T-helper 2 cell (primary cell): ENCODE measurements around the gene BRSK1.

Experiments
- DNase-seq, 5 experiments: peaks; one replicate each; pipeline versions ENCODE4 v3.0.0 to v3.0.0-alpha.2; 2012 to 2022
- total RNA-seq, 2 donors: gene quantifications; one replicate each; lab custom pipeline; 2026; lab: John Stamatoyannopoulos, UW

Gene BRSK1
- 3.7 to 5.3 reads per million in 2 donors for total RNA-seq

DNA sequence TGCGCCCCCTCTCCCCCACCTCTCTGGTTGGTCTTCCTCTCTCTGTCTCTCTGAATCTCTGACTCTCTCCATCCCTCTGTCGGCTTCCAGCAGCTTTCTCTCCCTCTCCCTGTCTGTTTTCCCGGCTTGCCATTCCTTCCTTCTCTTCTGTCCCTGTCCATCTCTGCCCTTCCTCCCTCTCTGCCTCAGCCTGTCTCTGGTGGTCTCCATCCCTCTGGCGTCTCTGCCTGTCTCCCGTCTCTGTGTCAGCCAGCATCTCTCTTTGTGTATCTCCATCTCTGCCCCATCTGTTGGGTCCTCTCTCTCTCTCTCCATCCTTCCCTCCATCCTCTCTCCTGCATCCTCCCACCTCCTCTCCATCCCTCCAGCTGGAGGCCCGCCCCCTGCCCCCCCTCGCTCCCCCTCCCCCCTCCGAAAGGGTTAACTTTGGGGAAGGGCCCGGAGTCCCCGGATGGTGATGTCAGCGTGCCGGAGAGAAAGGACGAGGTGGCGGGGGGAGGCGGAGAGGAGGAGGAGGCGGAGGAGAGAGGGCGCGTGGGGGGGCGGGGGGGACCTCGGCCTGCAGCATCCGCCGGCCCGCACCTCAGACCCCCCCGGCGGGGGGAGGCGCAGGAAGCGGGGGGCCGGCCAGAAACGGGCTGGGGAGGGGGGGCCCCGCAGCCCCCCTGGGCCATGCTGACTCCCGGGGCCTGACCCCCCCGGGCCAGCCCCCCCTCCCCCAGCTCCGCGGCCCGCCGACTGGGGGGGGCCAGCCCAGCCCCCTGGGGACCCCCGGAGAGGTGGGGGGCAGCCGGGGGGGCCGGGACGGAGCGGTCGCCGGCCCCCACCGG is at the start of gene BRSK1:
Gene BRSK1 (plus strand): TSS at position 450 of the 830 bp plus-strand sequence. CDS start 446 bp downstream, outside the sequence.
- peak in 2 of 5 experiments; percentile 28 to 78 for DNase-seq

DNA sequence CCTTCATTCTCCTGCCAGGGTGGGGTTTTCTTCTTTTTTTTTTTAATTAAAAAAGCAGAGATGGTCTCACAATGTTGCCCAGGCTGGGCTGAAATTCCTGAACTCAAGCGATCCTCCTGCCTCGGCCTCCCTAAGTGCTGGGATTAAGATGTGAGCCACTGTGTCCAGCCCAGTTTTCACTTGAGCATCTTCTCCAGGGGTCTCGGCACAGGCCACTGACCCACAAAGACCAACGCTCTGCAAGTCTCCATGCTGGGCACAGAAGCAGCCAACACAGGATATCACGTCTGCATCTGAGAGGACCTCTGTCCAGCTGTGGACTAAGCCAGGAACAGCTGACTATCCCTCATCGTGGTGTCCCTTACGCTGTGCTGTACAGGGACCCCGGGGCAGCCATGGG is 45.8 kb upstream of the BRSK1 start:
- DNase-seq, result no peak

DNA sequence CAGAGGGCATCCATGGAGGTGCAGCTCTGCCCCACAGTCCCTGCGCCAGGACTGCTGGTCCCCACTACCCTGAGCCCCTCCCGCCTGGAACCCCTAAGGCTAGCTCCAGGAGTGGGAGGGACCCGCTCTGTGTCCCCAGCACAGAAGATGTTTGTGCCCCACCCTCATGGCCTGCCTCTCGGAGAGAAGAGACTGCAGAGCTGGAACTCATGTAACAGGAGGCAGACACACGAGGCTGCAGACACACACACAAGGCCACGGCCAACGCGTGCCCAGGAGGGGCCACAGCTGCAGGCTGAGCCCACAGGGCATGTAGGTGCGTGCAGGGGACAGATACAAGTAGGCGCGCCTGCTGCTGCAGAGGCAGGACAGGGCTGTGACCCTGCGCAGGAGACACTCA is 44.8 kb upstream of the BRSK1 start:
- DNase-seq, result no peak

DNA sequence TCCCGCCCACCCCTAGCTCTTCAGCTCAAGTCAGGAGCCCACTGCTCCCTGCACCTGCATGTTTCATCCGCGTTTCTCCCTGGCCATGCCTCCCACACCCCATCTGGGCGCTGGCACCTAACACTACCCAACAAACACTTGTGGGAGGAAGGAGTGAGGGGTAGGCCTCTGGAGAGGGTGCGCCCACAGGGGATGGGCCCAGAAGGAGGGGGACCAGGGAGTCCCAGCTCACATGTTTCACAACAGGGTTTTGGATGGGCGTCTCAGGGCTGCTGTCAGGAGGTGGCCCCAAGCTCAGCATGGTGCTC is 43.1 kb upstream of the BRSK1 start:
- no peak for DNase-seq

DNA sequence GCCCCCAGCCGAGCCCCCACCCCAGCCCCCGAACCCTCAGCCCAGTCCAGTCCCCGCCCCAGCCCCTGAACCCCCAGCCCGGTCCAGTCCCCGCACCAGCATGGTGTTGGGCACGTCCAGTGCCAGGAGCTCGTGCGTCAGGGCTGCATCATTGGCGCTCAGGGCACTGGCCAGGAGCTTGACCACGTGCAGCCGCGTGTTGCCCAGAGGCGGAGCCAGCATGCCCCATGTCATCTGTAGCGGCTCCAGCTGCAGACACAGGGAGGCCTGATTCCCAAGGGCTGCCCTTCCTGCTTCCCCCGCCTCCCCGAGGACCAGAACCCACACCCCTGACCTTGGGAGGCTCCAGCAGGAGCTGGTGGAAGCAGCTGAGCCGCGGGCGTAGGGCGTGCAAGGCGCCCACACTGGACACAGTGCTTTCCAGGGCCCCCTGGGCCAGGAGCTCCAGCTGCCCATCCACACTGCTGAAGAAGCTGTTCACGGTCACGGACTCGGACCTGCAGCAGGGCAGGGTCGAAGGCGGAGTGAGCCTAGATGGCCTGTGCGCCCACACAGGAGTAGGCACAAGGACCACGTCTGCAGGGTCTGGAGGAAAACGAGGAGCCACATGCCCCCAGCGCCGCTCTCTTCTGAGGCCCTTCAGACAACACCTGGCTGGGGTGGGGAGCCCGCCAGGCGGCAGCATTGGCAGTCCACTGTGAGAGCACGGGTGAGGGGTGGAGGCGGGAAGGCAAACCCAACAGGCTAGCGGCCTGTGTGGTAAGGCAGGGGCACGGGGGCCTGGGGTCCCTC is 42.5 kb upstream of the BRSK1 start:
- DNase-seq, result no peak

DNA sequence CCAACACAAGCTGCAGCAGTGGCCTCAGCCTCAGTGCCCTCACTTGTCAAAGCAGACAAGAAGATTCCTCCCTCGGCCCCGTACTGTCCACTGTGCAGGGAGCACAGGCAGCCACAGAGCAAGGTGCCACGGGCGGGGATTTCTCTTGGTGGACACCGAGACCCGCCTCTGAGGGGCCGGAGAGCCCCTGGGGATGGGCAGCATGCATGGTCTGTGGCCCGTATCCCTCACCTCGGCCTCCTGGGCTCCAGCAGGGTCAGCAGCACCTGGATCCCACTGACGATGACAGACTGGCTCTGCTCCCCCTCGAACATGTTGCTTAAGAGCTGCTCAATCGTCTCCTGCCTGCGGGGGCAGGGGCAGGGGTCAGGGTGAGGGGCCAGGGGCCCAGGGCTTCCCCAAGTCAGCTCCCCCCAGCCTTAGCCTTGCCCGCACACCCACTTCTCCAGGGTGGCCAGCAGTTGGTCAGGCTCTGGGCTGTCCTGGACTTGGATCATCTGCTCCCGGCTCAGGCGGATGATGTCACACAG is 41.8 kb upstream of the BRSK1 start:
- DNase-seq, result no peak

DNA sequence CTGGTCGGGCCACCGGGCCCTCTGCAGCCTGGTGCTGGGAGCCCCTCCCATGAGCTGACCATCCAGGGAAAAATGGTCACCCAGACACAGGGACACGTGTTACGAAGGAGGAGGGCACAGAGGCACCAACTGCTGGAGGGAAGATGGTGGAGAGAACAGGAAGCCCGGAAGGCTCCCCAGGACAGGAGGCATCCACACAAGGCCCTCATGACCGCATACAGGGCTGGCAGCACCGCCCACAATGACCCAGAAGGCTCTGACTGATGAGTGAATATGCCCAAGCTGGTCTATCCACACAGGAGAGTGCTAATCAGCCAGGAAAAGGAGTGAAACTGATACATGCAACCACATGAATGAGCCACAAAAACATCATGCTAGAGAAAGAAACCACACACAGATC is 41.3 kb upstream of the BRSK1 start:
- DNase-seq, result no peak

DNA sequence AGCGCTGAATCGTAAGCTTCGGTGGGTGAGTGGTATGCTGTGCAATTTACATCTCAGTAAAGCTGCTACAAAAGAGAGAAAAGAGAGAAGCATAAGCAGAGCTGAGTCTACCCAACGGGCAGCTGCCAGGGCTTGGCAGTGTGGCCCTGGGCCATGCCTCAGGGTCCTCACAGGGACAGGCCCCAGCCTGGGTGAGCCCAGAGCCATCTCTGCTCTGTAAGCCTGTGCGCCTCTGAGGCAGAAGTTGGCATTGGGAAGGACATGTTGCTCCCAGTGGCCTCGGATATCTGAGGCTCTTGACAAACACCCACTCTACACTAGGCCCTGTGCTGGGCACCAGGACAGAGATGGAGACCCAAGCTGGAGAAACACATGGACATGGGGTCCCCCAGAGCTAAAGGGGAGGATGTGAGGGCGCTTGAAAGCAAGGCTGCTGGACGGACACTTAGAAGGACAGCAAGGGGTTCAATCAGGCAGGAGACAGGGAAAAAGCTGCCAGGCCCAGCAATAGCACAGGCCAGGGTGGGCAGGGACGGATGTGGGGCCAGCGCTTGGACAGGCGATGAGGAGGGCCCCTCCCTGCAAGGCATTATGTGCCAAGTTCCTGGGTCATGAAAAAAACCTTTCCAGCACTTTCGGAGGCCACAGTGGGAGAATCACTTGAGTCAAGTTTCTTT is 39.7 kb upstream of the BRSK1 start:
- no peak for DNase-seq

DNA sequence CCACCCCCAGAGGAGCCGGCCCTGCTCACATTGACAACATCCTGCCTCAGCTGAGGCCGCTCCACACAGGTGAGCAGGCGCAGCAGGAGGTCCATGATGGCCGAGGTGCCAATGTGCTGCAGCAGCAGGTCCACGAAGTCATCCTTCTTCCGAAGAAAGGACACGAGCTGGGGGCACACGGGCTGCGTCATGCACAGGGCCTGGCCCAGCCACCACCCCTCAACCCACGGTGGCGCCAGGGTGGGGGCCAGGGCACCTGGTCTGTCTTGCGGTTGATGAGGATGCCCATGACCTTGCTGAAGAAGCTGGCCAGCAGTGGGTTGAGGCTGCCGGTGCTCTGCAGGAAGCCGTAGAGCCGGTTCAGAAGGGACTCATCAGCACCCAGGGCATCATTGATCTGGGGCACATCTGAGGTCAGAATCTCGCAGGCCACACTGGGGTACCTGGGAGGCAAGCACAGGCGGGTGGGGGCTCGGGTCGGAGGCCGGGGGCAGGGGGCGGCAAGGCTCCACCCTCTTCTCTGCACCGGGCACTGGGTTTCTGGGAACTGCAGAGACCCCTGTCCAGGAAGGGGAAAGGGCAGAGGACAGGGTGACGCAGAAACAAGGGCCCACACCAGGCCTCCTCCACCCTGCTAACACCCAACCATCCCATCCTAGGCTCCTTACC is 38.4 kb upstream of the BRSK1 start:
- no peak for DNase-seq

DNA sequence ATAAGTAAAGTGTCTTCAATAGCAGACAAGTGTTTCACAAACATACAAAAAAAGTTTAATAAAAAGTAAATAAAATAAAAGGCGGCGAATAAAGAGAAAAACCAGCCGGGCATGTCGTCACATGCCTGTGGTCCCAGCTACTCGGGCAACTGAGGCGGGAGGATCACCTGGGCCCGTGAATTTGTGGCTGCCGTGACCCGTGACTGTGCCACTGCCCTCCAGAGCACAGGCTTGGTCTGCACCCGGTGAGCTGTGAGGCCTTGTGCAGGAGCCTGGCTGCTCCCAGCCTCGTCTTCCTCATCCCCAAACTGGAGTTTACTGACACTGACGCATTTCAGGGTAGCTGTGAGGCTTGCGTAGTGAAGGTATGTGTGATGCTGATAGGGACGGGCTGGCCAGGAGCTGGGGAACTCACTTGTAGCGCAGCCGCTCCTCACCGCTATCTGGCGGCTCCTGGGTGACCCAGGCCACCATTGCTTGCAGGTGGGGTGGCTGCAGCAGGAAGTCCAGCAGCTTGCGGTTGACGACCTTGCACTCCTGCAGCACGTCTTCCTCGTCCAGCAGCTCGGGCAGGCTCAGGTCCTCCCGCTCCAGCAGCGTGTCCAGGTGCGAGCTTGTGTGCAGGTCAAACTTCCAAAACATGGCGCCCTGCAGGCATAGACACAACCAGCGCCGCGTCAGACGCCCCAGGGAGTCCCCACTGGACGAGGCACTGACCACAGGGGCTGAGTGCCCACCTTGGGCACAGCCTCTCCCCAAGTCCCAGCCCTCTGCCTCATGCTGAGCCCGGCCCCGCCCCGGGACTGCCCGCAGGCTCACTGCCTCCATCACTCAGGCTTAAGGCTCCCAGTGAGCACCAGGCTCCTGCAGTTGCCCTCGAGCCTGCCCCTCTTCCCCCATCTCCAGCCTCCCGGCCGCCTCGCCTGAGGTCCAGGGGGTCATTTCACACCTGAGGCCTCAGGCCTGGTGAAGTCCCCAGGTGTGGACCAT is 37.0 kb upstream of the BRSK1 start:
- no peak for DNase-seq

DNA sequence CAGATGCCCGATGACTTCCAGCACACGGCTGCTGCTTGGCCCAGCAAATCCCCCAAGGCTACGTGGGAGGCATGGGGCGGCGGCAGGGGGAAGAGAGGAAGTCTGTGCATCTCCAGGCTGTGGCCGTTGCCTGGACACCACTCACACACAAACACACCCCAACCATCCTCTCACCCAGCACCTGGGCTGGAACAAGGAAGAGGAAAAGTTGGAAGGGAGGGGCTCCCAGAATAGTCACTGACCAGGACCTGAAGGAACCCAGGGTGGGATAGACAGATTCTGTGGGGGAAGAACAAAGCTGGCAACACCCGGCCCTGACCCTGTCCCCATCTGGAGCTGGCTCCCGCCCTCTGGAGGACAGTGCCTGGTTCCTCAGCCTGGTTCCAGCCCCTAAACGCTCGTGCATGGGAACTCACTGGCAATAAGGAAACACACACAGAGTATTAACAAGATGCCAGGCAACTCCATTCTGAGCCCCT is 36.1 kb upstream of the BRSK1 start:
- no peak for DNase-seq

DNA sequence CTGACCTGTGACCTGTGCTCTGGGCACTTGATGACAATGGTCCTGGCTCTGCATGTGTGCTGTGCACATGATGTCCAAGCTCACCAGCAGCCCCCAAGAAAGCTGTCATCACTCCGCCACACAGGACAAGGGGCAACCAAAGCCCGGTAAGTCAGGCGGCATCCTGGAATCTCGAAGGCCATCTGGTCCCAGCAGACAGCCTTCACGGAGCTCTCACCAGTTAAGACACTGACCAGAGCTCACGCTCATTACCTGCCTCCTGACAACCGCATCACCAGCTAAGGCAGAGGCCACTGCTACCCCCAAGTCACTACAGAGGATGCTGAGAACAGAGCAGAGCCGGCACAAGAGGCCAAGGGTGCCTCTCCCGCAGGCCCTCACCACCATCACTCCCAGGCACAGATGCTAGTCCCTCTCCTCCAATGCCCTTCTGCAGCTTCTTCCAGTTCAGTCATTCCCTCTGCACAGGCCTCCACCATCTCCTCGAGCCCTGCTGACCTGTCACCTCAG is 35.6 kb upstream of the BRSK1 start:
- DNase-seq, result no peak

DNA sequence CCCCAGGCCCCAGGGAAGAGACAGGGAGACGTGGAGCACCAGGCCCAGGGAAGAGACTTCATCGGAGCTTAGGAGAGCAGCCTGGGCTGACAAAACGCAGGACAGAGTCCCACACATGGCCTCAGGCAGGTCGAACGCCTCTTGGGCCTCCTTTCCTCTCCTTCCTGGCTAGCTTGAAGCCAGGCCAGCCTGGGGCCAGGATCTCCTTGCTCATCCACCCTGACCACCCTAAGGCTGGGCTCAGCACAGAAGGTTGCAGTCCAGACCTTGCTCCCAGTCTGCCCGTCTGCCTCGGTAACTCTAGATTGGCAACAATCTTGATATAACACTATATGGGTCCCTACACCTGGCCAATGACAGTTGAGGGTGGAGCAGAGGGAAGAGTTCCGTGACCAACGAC is 35.1 kb upstream of the BRSK1 start:
- no peak for DNase-seq

DNA sequence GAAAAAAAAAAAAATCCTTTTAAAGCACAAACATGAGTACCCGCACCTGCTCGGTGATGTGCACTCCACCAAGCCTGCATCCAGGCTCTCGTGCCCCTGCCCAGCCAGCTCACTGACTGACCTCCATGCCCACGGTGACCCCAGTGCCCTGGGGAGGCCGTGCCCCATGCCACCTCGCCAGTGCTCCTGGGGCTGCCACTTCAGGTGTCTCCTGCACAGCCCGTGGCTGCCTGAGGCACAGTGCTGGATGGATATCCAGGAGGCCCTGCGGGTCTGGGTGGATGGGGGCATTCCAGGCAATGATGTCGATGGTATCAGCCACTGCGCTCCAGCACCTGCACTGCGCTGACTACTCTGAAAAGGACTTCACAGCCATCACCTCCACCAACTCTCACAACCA is 34.0 kb upstream of the BRSK1 start:
- DNase-seq, result no peak

DNA sequence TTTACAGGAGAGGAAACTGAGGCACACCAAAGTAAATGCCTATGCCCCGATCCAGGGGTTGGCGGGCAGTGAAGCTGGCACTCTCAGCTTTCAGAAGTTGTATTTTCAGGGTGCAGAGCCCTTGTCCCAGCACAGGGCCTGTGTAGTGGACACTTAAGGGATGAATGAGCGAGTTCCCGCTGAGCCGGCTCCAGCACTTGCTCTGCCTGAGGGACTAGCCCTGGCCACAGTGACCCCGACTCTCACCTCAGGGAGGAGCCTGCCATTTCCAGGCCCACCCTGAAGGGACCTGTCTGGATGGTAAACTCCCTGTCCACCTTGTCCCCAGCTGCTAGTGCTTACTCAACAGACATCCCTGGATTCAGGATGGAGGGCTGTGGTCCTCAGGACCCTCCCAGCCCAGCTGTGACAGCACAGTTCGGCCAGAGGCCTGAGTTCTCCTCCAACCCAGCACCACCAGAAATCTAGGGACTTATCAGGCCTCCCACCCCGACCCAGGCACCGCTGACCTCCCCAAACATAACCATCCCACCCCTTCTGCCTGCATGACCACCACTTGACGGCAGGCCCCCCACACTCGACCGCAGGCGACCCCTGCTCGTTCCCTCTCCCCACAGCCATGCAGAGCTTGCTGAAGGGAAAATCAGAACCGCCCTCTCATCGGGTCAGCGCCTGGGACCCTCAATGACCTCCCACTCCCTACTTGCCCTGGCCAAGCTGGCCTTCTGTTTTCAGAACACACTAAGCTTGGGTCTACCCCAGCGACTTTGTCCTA is 33.3 kb upstream of the BRSK1 start:
- DNase-seq, result no peak

DNA sequence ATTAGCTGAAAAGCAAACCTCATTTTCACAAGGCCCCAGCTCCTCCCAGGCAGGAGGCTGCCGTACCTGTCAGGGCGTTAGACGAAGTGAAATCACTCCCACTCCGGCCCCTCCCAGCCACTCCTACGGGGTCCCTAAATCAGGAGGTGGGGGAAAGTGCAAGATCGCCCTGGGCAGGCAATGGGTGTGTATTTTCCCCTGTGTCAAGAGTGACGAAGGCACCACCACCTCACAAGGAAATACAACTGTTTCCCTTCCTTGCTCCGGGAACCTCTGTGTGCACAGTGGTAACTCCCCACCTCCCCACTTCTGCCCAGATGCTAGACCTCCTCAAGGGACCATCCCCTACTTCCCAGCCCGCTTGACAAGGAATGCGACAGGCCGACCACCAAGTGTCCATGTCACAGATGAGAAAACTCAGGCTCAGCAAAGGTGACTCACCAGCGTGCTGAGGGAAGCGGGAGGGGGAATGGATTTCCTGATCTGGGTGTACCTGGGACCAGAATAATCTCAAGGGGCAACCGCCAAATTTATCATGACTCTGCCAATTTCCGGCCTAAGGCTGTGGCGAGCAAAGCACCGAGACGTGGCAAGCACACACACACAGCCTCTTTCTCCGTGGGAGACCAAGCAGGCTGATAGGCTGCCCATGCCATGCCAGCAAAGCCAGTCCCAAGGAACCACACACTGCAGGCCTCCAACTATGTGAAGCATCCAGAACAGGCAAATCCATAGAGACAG is 32.3 kb upstream of the BRSK1 start:
- peak in 4 of 5 experiments; percentile 26 to 82 (median 48) for DNase-seq

DNA sequence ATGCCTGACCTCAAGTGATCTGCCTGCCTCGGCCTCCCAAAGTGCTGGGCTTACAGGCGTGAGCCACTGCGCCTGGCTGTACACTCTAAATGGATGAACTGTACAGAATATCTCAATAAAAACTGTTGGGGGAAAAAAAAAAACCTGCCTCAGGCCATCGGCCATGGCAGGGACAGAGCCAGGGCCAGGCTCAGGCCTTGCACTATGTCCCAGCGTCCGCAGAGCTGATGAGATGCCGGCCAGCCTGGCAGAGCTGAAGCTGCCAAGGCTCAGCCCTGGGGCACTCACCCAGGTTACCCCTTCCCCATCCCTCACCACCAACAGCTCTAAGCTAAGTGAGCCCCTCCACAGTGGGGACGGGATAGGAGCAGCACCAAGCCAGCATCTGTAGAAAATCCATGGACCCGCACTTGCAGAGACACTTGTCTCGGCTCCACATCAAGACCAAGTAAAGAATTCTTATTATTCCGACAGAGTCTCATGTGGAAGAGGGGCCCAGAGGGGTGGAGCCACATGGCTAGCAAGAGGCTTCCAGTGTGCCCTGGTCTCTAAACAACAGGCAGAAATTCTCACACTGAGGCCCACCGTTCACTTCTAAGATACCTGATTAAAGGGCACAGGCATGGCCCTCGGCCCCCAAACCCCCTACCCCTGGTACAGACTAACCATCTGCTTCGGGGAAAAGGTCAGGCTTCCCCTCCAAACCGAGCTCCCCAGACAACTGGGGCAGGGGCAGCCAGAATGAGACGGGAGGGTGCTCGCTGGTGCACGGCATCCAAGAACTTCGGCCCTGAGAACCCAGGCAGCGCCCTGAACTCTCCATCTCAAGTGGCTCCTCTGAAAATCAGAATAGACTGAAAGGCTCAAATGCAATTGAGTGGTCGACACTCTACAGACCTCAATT is 30.8 kb upstream of the BRSK1 start:
- no peak for DNase-seq
